GM23248 (cell line): ENCODE results near the gene ZNF668. TPM values are rescaled to one million over a fixed set of nuclear protein-coding genes. Genes with fewer than 3 reads are reported as not detected.

Experiments
- DNase-seq: peaks from one replicate; pipeline ENCODE4 v3.0.0-alpha.2; 2015
- H2AFZ ChIP-seq: fragments of 200-600 bp; sonication (generic); 2 replicates; pipeline ENCODE4 v1.6.1; 2016; ENCODE audit warnings: antibody characterized with exemption
- H3F3A ChIP-seq: fragments of 200-600 bp; sonication (generic); 2 replicates; pipeline ENCODE4 v1.6.1; 2016; ENCODE audit warnings: mild to moderate bottlenecking, antibody characterized with exemption, mixed run types; ENCODE audit not compliant: insufficient read depth
- H3K27ac ChIP-seq: fragments of 200-600 bp; sonication (generic); 2 replicates; pipeline ENCODE4 v1.5.1; 2016; ENCODE audit warnings: mild to moderate bottlenecking
- H3K27me3 ChIP-seq: fragments of 200-600 bp; sonication (generic); replicated peaks from 2 replicates; pipeline ENCODE4 v1.6.1; 2016; ENCODE audit warnings: mild to moderate bottlenecking; ENCODE audit not compliant: insufficient read depth
- H3K36me3 ChIP-seq: fragments of 200-600 bp; sonication (generic); 2 replicates; pipeline ENCODE4 v1.6.1; 2016; ENCODE audit warnings: low read depth, mild to moderate bottlenecking
- H3K4me1 ChIP-seq: fragments of 200-600 bp; sonication (generic); 2 replicates; pipeline ENCODE4 v1.6.1; 2016; ENCODE audit warnings: mild to moderate bottlenecking; ENCODE audit not compliant: insufficient read depth
- H3K4me2 ChIP-seq: fragments of 200-600 bp; sonication (generic); one replicate; pipeline ENCODE4 v1.6.1; 2016; ENCODE audit warnings: mild to moderate bottlenecking; ENCODE audit not compliant: unreplicated experiment
- H3K4me3 ChIP-seq: fragments of 200-600 bp; sonication (generic); 2 replicates; pipeline ENCODE4 v1.5.1; 2016; ENCODE audit warnings: mild to moderate bottlenecking
- H3K79me2 ChIP-seq: fragments of 200-600 bp; sonication (generic); 2 replicates; pipeline ENCODE4 v1.6.1; 2016; ENCODE audit warnings: mild to moderate bottlenecking; ENCODE audit not compliant: insufficient read depth
- H3K9ac ChIP-seq: fragments of 200-600 bp; sonication (generic); 2 replicates; pipeline ENCODE4 v1.6.1; 2016; ENCODE audit warnings: mild to moderate bottlenecking
- H3K9me2 ChIP-seq: fragments of 200-600 bp; sonication (generic); 2 replicates; pipeline ENCODE4 v1.6.1; 2016; ENCODE audit warnings: mixed run types, mild to moderate bottlenecking, moderate library complexity; ENCODE audit not compliant: insufficient read depth
- H3K9me3 ChIP-seq: fragments of 200-600 bp; sonication (generic); one replicate; pipeline ENCODE4 v1.6.1; 2017; ENCODE audit warnings: low read depth
- H4K20me1 ChIP-seq: fragments of 200-600 bp; sonication (generic); 2 replicates; pipeline ENCODE4 v1.6.0; 2016; ENCODE audit not compliant: insufficient read depth
- EZH2 ChIP-seq: fragments of 200-600 bp; sonication (generic); IDR thresholded peaks from 2 replicates; pipeline ENCODE4 v1.6.1; 2018; ENCODE audit warnings: antibody characterized with exemption, mild to moderate bottlenecking; ENCODE audit not compliant: insufficient read depth, poor library complexity, severe bottlenecking
- EZH2phosphoT487 ChIP-seq: fragments of 200-600 bp; sonication (generic); IDR thresholded peaks from 2 replicates; pipeline ENCODE4 v1.6.1; 2018; ENCODE audit warnings: antibody characterized with exemption, moderate library complexity, mild to moderate bottlenecking, low read depth; ENCODE audit not compliant: insufficient read depth
- WGBS, 2 experiments: methylation state at CpG; one replicate each; pipeline ENCODE4 v1.1.6; 2015 to 2017; ENCODE audit warnings: low lambda C conversion rate in 2 of 2, low coverage in 1 of 2; ENCODE audit errors: missing lambda C conversion rate in 2 of 2; 5-methylcytosine and 5-hydroxymethylcytosine counted together
- in situ Hi-C: fragments of 300-500 bp; cut with MboI; formaldehyde crosslinking; loops from 2 replicates; pipeline ENCODE4 v1.15.0; 2020
- polyA plus RNA-seq: library from polyadenylated mRNA; unstranded; fragments of >200 nt; fragmentation: Nextera tagmentation; extraction: Ambion mirVana; gene quantifications from 2 replicates; pipeline ENCODE4 v1.2.1, GENCODE V29; 2016
- total RNA-seq: library from RNA; depleted of rRNA; stranded (reverse); fragments of >200 nt; shearing (Covaris generic); gene quantifications from 2 replicates; pipeline ENCODE4 v1.2.3, GENCODE V29; 2014

The ZNF668 gene
- total and polyA plus RNA-seq, 2 experiments from 2014 or later: 19.5 to 21.8 TPM

DNA sequence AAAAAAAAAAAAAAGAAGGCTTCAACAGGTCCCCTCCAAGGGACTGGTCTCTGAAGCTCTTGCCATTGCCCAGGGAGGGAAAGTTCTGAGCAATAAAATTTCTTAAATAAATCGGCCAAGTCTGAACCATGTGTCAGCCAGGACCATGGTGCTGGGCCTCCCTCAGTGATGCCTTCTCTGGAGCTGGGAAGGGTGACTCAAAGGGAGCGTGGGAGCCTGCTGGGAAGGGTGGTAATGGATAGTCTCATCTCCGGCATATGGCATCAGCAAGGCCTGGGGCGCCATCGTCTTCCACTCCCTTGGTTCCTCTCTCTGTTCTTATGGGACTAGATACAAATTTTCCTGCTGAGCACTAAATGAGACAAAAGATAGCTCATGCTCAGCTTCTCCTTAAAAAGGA, 18.3 kb upstream of the ZNF668 start:
- Histone ChIP-seq H4K20me1 (no peaks in the 10 kb centered on the region), H3K4me1 (peaks cover 33% of the 10 kb centered on the region), H3K9ac (peak overlapping the region; percentile 94), H3K27me3 (no peaks in the 10 kb centered on the region), H3K27ac (peak overlapping the region; percentile 93), H3F3A (peaks cover 21% of the 10 kb centered on the region), H3K36me3 (peaks cover 13% of the 10 kb centered on the region; the same call in 1 of the 2 replicates), H2AFZ (no peak overlapping the region), H3K9me2 (no peaks in the 10 kb centered on the region), H3K9me3 (no peaks in the 10 kb centered on the region), H3K4me2 (peak overlapping the region; percentile 62), H3K79me2 (peaks cover 66% of the 10 kb centered on the region), H3K4me3 (peak overlapping the region; percentile 92)
- no peak for TF ChIP-seq EZH2phosphoT487
- TF ChIP-seq EZH2: no peak
- in situ Hi-C loops: no loop called here
- WGBS, 2 experiments: 30 to 31% methylated on average over 5 of the region's 5 CpGs
- DNase-seq: peak; percentile 98

DNA sequence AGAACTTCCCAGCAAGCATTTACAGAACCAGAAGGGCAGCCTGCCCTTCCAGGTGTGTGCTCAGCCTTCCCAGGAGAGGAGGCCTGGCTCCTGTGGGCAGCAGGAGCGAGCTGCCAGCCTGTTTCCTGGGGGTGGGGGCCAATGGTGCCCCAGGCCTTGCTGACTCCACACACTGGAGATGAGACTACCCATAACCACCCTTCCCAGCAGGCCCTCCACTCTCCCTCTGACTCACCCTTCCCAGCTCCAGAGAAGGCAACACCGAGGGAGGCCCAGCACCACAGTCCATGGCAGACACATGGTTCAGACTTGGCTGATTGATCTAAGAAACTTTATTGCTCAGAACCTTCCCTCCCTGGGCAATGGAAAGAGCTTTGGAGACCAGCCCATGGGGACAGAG, 16.5 kb upstream of the ZNF668 start:
- DNase-seq: peak; percentile 84
- Histone ChIP-seq H3F3A (peaks cover 21% of the 10 kb centered on the region), H3K79me2 (peaks cover 68% of the 10 kb centered on the region), H2AFZ (no peak overlapping the region), H3K27me3 (no peaks in the 10 kb centered on the region), H3K36me3 (peaks cover 13% of the 10 kb centered on the region; the same call in 1 of the 2 replicates), H3K9me2 (no peaks in the 10 kb centered on the region), H4K20me1 (no peaks in the 10 kb centered on the region), H3K4me2 (peak overlapping the region; percentile 5), H3K9ac (peak overlapping the region; percentile 52; the same call in 1 of the 2 replicates), H3K4me1 (peaks cover 27% of the 10 kb centered on the region), H3K4me3 (no peak overlapping the region), H3K9me3 (no peaks in the 10 kb centered on the region), H3K27ac (peak overlapping the region; percentile 93)
- in situ Hi-C loops: no loop called here
- 51 to 53% methylated on average over 2 of the region's 2 CpGs for WGBS, 2 experiments
- TF ChIP-seq EZH2 (no peak), EZH2phosphoT487 (no peak)

DNA sequence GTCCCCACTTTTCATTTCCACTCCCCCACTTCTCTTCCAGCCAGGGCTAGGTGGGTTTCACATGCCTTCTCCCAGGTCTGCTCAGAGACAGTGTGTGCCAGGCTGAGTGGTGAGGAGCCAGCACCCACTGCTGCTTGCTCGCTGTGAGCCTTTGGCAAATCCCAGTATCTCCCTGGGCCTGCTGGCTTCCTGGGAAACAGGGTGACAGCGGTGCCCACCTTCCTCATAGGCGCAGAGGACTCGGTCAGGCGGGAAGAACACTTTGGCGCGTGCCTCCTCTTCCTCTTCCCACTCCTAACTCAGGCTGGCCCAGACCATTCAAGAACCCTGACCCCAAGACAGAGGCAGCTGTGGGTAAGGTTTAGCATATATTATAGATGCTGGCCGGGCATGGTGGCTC, 15.2 kb upstream of the ZNF668 start:
- H3K27me3 ChIP-seq: no peaks in the 10 kb centered on the region
- peaks cover 13% of the 10 kb centered on the region; the same call in 1 of the 2 replicates for H3K36me3 ChIP-seq
- WGBS, 2 experiments: 95 to 97% methylated on average over 8 of the region's 8 CpGs
- H3K9me2 ChIP-seq: no peaks in the 10 kb centered on the region
- no peaks in the 10 kb centered on the region for H3K9me3 ChIP-seq
- H3F3A ChIP-seq: peaks cover 21% of the 10 kb centered on the region
- H3K9ac ChIP-seq: no peak overlapping the region
- H3K79me2 ChIP-seq: peaks cover 65% of the 10 kb centered on the region
- no peak overlapping the region for H3K4me3 ChIP-seq
- H3K4me2 ChIP-seq: no peak overlapping the region
- in situ Hi-C loops: no loop called here
- peaks cover 27% of the 10 kb centered on the region for H3K4me1 ChIP-seq
- H2AFZ ChIP-seq: no peak overlapping the region
- TF ChIP-seq EZH2phosphoT487: no peak
- no peak for TF ChIP-seq EZH2
- no peak for DNase-seq
- H3K27ac ChIP-seq: no peak overlapping the region
- H4K20me1 ChIP-seq: no peaks in the 10 kb centered on the region

DNA sequence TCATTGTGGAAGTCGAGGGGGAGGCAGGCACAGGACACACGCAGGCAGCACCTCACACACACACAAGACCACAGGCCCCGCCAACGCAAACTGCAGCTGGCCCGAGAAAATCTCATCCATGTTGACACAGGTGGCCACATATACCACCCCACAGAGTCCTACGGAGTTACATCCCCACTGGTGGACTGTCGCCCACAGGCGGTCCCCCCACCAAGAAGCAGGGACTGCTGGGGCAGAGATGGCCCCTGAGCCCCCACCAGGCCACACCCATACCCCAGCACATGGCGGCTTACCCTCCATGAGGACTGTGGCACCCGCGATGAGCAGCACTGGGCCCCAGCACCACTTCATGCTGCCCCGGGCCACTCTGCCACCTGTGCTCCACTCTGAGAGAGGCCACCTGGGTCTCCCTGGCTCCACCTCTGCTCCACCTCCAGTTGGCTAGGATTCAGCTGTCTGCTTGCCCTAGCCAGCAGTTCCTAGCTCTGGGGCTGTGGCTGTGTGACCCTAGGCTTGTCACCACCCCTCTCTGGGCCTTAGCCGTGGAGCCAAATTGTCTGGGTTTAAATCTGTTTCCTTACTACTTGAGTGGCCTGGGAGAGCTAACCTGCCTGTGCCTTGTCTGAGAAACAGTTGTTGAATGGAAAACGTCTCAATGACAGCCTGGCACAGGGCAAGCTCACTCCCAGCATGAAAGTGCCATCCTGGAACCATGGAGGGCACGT, 14.6 kb upstream of the ZNF668 start, which contains the start of gene PRSS53:
PRSS53 (minus strand) TSS at position 485 of the 725 bp plus-strand sequence; CDS start at position 351, 134 bp downstream.
- Histone ChIP-seq H3K9ac (peak within 1 kb of the TSS; percentile 14; the same call in 1 of the 2 replicates), H2AFZ (no peak within 1 kb of the TSS), H3K36me3 (peaks cover 13% of the 10 kb centered on the region; the same call in 1 of the 2 replicates), H3K9me3 (no peaks in the 10 kb centered on the region), H3K27ac (no peak within 1 kb of the TSS), H3K9me2 (no peaks in the 10 kb centered on the region), H3K4me1 (peaks cover 27% of the 10 kb centered on the region), H3K4me3 (no peak within 1 kb of the TSS), H3K79me2 (peaks cover 59% of the 10 kb centered on the region), H3F3A (peaks cover 21% of the 10 kb centered on the region), H3K4me2 (no peak within 1 kb of the TSS), H4K20me1 (no peaks in the 10 kb centered on the region), H3K27me3 (no peaks in the 10 kb centered on the region)
- in situ Hi-C loops: no loop called here
- TF ChIP-seq EZH2 (no peak), EZH2phosphoT487 (no peak)
- WGBS, 2 experiments: 76 to 81% methylated on average over 15 of the region's 15 CpGs
- DNase-seq: no peak
